Measurements from ENCODE around the gene TMA7B. TPM values are rescaled to one million over a fixed set of nuclear protein-coding genes. Genes with fewer than 3 reads are reported as not detected.

Gene TMA7B
- total RNA-seq, 2 donors from 2014 or later = 2.4 to 2.5 TPM

GRCh38 chr22:39960791-39961746 lies 872 bp downstream of the TMA7B start:
- H3K36me3 Mint-ChIP-seq = peaks cover 34 to 81% of the 10 kb centered on the region in 2 donors
- DNase-seq (ENCODE audit: low spot score in 2 of 2) (peak; percentile 72 to 87), ATAC-seq (peak; percentile 96 to 98)
- no peaks in the 10 kb centered on the region for H3K9me3 Mint-ChIP-seq
- H3K27ac Mint-ChIP-seq = peak overlapping the region; percentile 31 to 61

- DNase-seq (ENCODE audit: low spot score in 2 of 2) (no peak), ATAC-seq (no peak)
- Mint-ChIP-seq H3K36me3 (peaks cover 37 to 75% of the 10 kb centered on the region in 2 donors), H3K9me3 (no peaks in the 10 kb centered on the region), H3K27ac (peak overlapping the region in 1 of 2 donors; percentile 61)
Measured at GRCh38 chr22:39962071-39962470, 1.9 kb downstream of the TMA7B start.

GRCh38 chr22:39965748-39966147 lies 5.6 kb downstream of the TMA7B start:
- Mint-ChIP-seq H3K27ac (no peak overlapping the region), H3K9me3 (no peaks in the 10 kb centered on the region), H3K36me3 (peaks cover 10 to 45% of the 10 kb centered on the region in 2 donors)
- DNase-seq (ENCODE audit: low spot score in 2 of 2) (no peak), ATAC-seq (no peak)

GRCh38 chr22:39966470-39966869 lies 6.3 kb downstream of the TMA7B start:
- no peak for ATAC-seq
- DNase-seq (ENCODE audit: low spot score in 2 of 2) = no peak
- H3K27ac Mint-ChIP-seq = no peak overlapping the region
- peaks cover 8 to 38% of the 10 kb centered on the region in 2 donors for H3K36me3 Mint-ChIP-seq
- H3K9me3 Mint-ChIP-seq = no peaks in the 10 kb centered on the region

GRCh38 chr22:39967103-39967829 lies 7.1 kb downstream of the TMA7B start:
- H3K36me3 Mint-ChIP-seq = peaks cover 4 to 33% of the 10 kb centered on the region in 2 donors
- ATAC-seq = no peak
- H3K9me3 Mint-ChIP-seq = no peaks in the 10 kb centered on the region
- H3K27ac Mint-ChIP-seq = no peak overlapping the region
- no peak for DNase-seq (ENCODE audit: low spot score in 2 of 2)

GRCh38 chr22:39967996-39968972 lies 8.1 kb downstream of the TMA7B start:
- Mint-ChIP-seq H3K27ac (peak overlapping the region in 1 of 2 donors; percentile 62), H3K9me3 (no peaks in the 10 kb centered on the region), H3K36me3 (peaks cover 4 to 27% of the 10 kb centered on the region in 2 donors)
- DNase-seq (ENCODE audit: low spot score in 2 of 2) = no peak
- no peak for ATAC-seq

- no peak for DNase-seq (ENCODE audit: low spot score in 2 of 2)
- no peaks in the 10 kb centered on the region for H3K9me3 Mint-ChIP-seq
- H3K36me3 Mint-ChIP-seq = peaks cover 4 to 8% of the 10 kb centered on the region in 2 donors
- H3K27ac Mint-ChIP-seq = no peak overlapping the region
- ATAC-seq = no peak
Measured at GRCh38 chr22:39970742-39971141, 10.5 kb downstream of the TMA7B start.

- DNase-seq (ENCODE audit: low spot score in 2 of 2) (no peak), ATAC-seq (no peak)
- H3K9me3 Mint-ChIP-seq = no peaks in the 10 kb centered on the region
- peaks cover 0 to 6% of the 10 kb centered on the region in 2 donors for H3K36me3 Mint-ChIP-seq
- peak overlapping the region in 1 of 2 donors; percentile 6 for H3K27ac Mint-ChIP-seq
Measured at GRCh38 chr22:39972641-39973040, 12.4 kb downstream of the TMA7B start.

- Mint-ChIP-seq H3K9me3 (no peaks in the 10 kb centered on the region), H3K27ac (no peak overlapping the region), H3K36me3 (peaks cover 0 to 6% of the 10 kb centered on the region in 2 donors)
- no peak for DNase-seq (ENCODE audit: low spot score in 2 of 2)
- no peak for ATAC-seq
Measured at GRCh38 chr22:39973656-39974055, 13.5 kb downstream of the TMA7B start.

GRCh38 chr22:39974065-39974464 lies 13.9 kb downstream of the TMA7B start:
- ATAC-seq (no peak), DNase-seq (ENCODE audit: low spot score in 2 of 2) (no peak)
- Mint-ChIP-seq H3K36me3 (peaks cover 0 to 3% of the 10 kb centered on the region in 2 donors), H3K27ac (no peak overlapping the region), H3K9me3 (peaks cover 0 to 3% of the 10 kb centered on the region in 2 donors)

- H3K27ac Mint-ChIP-seq = no peak overlapping the region
- ATAC-seq = peak; percentile 49 to 61
- no peaks in the 10 kb centered on the region for H3K36me3 Mint-ChIP-seq
- peaks cover 0 to 8% of the 10 kb centered on the region in 2 donors for H3K9me3 Mint-ChIP-seq
- no peak for DNase-seq (ENCODE audit: low spot score in 2 of 2)
Measured at GRCh38 chr22:39979048-39979447, 18.9 kb downstream of the TMA7B start.

- DNase-seq (ENCODE audit: low spot score in 2 of 2) (no peak), ATAC-seq (no peak)
- Mint-ChIP-seq H3K9me3 (peaks cover 0 to 8% of the 10 kb centered on the region in 2 donors), H3K36me3 (no peaks in the 10 kb centered on the region), H3K27ac (no peak overlapping the region)
Measured at GRCh38 chr22:39979458-39979857, 19.3 kb downstream of the TMA7B start.

GRCh38 chr22:39980596-39980995 lies 20.4 kb downstream of the TMA7B start:
- ATAC-seq (peak in 1 of 2 donors; percentile 25), DNase-seq (ENCODE audit: low spot score in 2 of 2) (no peak)

GRCh38 chr22:39983346-39983745 lies 23.1 kb downstream of the TMA7B start:
- Mint-ChIP-seq H3K36me3 (no peaks in the 10 kb centered on the region), H3K9me3 (peaks cover 0 to 8% of the 10 kb centered on the region in 2 donors), H3K27ac (peak overlapping the region in 1 of 2 donors; percentile 57)
- ATAC-seq (no peak), DNase-seq (ENCODE audit: low spot score in 2 of 2) (no peak)

More at GRCh38 chr22:39980596-39980995, 20.4 kb downstream of the TMA7B start:
- no peak overlapping the region for H3K27ac Mint-ChIP-seq
- H3K9me3 Mint-ChIP-seq = peaks cover 0 to 8% of the 10 kb centered on the region in 2 donors
- no peaks in the 10 kb centered on the region for H3K36me3 Mint-ChIP-seq

GRCh38 chr22:39984006-39984405 lies 23.8 kb downstream of the TMA7B start:
- DNase-seq (ENCODE audit: low spot score in 2 of 2) (no peak), ATAC-seq (no peak)
- peaks cover 0 to 6% of the 10 kb centered on the region in 2 donors for H3K9me3 Mint-ChIP-seq
- no peak overlapping the region for H3K27ac Mint-ChIP-seq
- H3K36me3 Mint-ChIP-seq = no peaks in the 10 kb centered on the region

- Mint-ChIP-seq H3K36me3 (no peaks in the 10 kb centered on the region), H3K27ac (no peak overlapping the region), H3K9me3 (no peaks in the 10 kb centered on the region)
- ATAC-seq (no peak), DNase-seq (ENCODE audit: low spot score in 2 of 2) (no peak)
Measured at GRCh38 chr22:39984746-39985145, 24.5 kb downstream of the TMA7B start.

Measured in activated naive CD4-positive, alpha-beta T cell treated with anti-CD3 and anti-CD28 coated beads, Interleukin-2, amount 50 U/mL, for 72 hours (primary cell).